NB4 (cell line): ENCODE results near the gene CETP.

Source experiments
- MYC ChIP-seq: IDR thresholded peaks from 2 replicates; pipeline ENCODE4 v1.6.1; 2011; ENCODE audit warnings: low read depth, low read length
- POLR2A ChIP-seq: IDR thresholded peaks from 2 replicates; pipeline ENCODE4 v1.6.1; 2011; ENCODE audit warnings: mild to moderate bottlenecking; ENCODE audit not compliant: insufficient read length; ENCODE audit errors: extremely low read depth
- TF ChIP-seq, protein P1 (sequence below): IDR thresholded peaks from one replicate; pipeline ENCODE4 v1.5.1; 2012; ENCODE audit warnings: low read depth, low read length
- TF ChIP-seq, protein P2 (sequence below): IDR thresholded peaks from 2 replicates; pipeline ENCODE4 v1.6.1; 2011; ENCODE audit warnings: low read depth, low read length

DNA sequence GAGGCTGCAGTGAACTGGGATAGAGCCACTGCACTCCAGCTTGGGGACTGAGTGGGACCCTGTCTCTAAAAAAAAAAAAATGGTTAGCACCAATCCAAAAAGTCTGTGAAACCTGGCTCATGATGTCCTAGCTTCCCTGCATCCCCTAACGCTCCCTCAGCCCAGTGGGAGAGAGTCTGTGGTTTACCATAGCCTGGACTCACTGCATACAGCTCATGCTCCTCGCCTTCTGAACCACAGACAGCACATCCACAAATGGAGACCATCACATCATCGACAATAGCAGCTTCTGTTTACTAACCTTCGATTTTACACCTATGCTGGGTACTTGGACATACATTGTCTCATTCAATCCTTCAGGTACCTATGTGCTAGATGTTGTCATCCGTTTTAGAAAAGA lies 71.2 kb downstream of the CETP start:
- TF ChIP-seq, protein P1, sequence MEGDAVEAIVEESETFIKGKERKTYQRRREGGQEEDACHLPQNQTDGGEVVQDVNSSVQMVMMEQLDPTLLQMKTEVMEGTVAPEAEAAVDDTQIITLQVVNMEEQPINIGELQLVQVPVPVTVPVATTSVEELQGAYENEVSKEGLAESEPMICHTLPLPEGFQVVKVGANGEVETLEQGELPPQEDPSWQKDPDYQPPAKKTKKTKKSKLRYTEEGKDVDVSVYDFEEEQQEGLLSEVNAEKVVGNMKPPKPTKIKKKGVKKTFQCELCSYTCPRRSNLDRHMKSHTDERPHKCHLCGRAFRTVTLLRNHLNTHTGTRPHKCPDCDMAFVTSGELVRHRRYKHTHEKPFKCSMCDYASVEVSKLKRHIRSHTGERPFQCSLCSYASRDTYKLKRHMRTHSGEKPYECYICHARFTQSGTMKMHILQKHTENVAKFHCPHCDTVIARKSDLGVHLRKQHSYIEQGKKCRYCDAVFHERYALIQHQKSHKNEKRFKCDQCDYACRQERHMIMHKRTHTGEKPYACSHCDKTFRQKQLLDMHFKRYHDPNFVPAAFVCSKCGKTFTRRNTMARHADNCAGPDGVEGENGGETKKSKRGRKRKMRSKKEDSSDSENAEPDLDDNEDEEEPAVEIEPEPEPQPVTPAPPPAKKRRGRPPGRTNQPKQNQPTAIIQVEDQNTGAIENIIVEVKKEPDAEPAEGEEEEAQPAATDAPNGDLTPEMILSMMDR: no peak
- TF ChIP-seq POLR2A: no peak
- TF ChIP-seq MYC: no peak
- TF ChIP-seq, protein P2, sequence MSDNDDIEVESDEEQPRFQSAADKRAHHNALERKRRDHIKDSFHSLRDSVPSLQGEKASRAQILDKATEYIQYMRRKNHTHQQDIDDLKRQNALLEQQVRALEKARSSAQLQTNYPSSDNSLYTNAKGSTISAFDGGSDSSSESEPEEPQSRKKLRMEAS: no peak
